Right ventricle myocardium superior (tissue), 1 donor: ENCODE results near the gene AOPEP. TPM values are rescaled to one million over a fixed set of nuclear protein-coding genes. Genes with fewer than 3 reads are reported as not detected.
"Not testable (repeated sequence)": the region's sequence is repeated elsewhere in the genome, so short reads cannot be mapped to it uniquely, and the experiment has no call there.

Source experiments
- ATAC-seq: fragments of 200-7000 bp; cut with Tn5 transposase; one replicate; pipeline ENCODE4 v1.9.1; 2020; ENCODE audit warnings: mild to moderate bottlenecking; ENCODE audit not compliant: poor library complexity
- DNase-seq: peaks from one replicate; pipeline ENCODE4 v3.0.0-alpha.2; 2020
- intact Hi-C: fragments of 100-400 bp; cut with DNase I; formaldehyde crosslinking; loops from one replicate; pipeline ENCODE4 v1.11.2; 2022
- total RNA-seq: library from RNA; stranded (reverse); fragmentation: NEBNext Ultra II Directional; extraction: Animal tissue kit (Norgen Biotek cat#: 25700); gene quantifications from one replicate; pipeline ENCODE4 v1.2.1, GENCODE V29; 2021
- donor health status: DM: no; HTN: yes; CAD: no; lungs with severe emphysema.

Gene AOPEP
- total RNA-seq, 1 donor from 2014 or later, result 158 TPM

- DNase-seq, ATAC-seq, intact Hi-C loops: not testable (repeated sequence)
These were observed 122.3 kb downstream of the AOPEP start for GRCh38 chr9:94848791-94849190.

- DNase-seq (no peak), ATAC-seq (no peak)
- intact Hi-C loops, result no loop called here
These were observed 124.3 kb downstream of the AOPEP start for GRCh38 chr9:94850540-94851434.

- ATAC-seq (no peak), DNase-seq (no peak)
- intact Hi-C loops, result no loop called here
These were observed 125.0 kb downstream of the AOPEP start for GRCh38 chr9:94851467-94851866.

GRCh38 chr9:94851892-94852291 lies 125.4 kb downstream of the AOPEP start:
- ATAC-seq, result no peak
- intact Hi-C loops, result no loop called here
- DNase-seq, result no peak

GRCh38 chr9:94852373-94852772 lies 125.9 kb downstream of the AOPEP start:
- no peak for DNase-seq
- ATAC-seq, result no peak
- intact Hi-C loops, result no loop called here

- no peak for DNase-seq
- intact Hi-C loops, result no loop called here
- no peak for ATAC-seq
These were observed 127.4 kb downstream of the AOPEP start for GRCh38 chr9:94853887-94854286.

GRCh38 chr9:94855903-94856302 lies 129.4 kb downstream of the AOPEP start:
- no peak for ATAC-seq
- DNase-seq, result no peak
- intact Hi-C loops, result no loop called here

- ATAC-seq, result no peak
- intact Hi-C loops, result no loop called here
- no peak for DNase-seq
These were observed 131.3 kb downstream of the AOPEP start for GRCh38 chr9:94857791-94858190.

- ATAC-seq, result no peak
- no peak for DNase-seq
- intact Hi-C loops, result no loop called here
These were observed 132.7 kb downstream of the AOPEP start for GRCh38 chr9:94859226-94859625.

- ATAC-seq (no peak), DNase-seq (no peak)
- intact Hi-C loops, result no loop called here
These were observed 133.4 kb downstream of the AOPEP start for GRCh38 chr9:94859891-94860290.

GRCh38 chr9:94860678-94861588 lies 134.4 kb downstream of the AOPEP start:
- intact Hi-C loops, result no loop called here
- ATAC-seq (no peak), DNase-seq (no peak)

GRCh38 chr9:94861589-94862272 lies 135.2 kb downstream of the AOPEP start:
- ATAC-seq (no peak), DNase-seq (no peak)
- intact Hi-C loops, result no loop called here

- intact Hi-C loops, result no loop called here
- no peak for DNase-seq
- ATAC-seq, result no peak
These were observed 137.7 kb downstream of the AOPEP start for GRCh38 chr9:94864196-94864595.

GRCh38 chr9:94864862-94865509 lies 138.5 kb downstream of the AOPEP start:
- DNase-seq (no peak), ATAC-seq (no peak)
- intact Hi-C loops, result loop anchor here (5.0 kb wide), 1 partner anchor 137 kb away; no protein-coding TSS in a partner anchor

- intact Hi-C loops, result loop anchor here (5.0 kb wide), 1 partner anchor 136 kb away; no protein-coding TSS in a partner anchor
- ATAC-seq, result peak; percentile 40
- DNase-seq, result peak; percentile 58
These were observed 139.3 kb downstream of the AOPEP start for GRCh38 chr9:94865582-94866452.

GRCh38 chr9:94866770-94867169 lies 140.3 kb downstream of the AOPEP start:
- intact Hi-C loops, result loop anchor here (5.0 kb wide), 1 partner anchor 136 kb away; no protein-coding TSS in a partner anchor
- no peak for ATAC-seq
- DNase-seq, result no peak

- intact Hi-C loops, result loop anchor here (5.0 kb wide), 1 partner anchor 135 kb away; no protein-coding TSS in a partner anchor
- DNase-seq, result peak; percentile 78
- peak; percentile 87 for ATAC-seq
These were observed 140.9 kb downstream of the AOPEP start for GRCh38 chr9:94867281-94867841.
